ENCODE data around the gene VEGFA. TPM values are rescaled to one million over a fixed set of nuclear protein-coding genes. Genes with fewer than 3 reads are reported as not detected.

VEGFA gene
- total RNA-seq, 1 donor: 37.2 TPM

GRCh38 chr6:43738877-43739641, 31.0 kb upstream of the VEGFA start:
- no peak for DNase-seq (ENCODE audit: low read depth in 2 of 3, low spot score in 2 of 3)

- DNase-seq (ENCODE audit: low read depth in 2 of 3, low spot score in 2 of 3): no peak
These were observed 30.3 kb upstream of the VEGFA start for GRCh38 chr6:43739642-43740091.

- DNase-seq (ENCODE audit: low read depth in 2 of 3, low spot score in 2 of 3): no peak
These were observed 29.6 kb upstream of the VEGFA start for GRCh38 chr6:43740321-43740960.

- no peak for DNase-seq (ENCODE audit: low read depth in 2 of 3, low spot score in 2 of 3)
These were observed 28.8 kb upstream of the VEGFA start for GRCh38 chr6:43740961-43741764.

GRCh38 chr6:43741829-43742228, 28.2 kb upstream of the VEGFA start:
- DNase-seq (ENCODE audit: low read depth in 2 of 3, low spot score in 2 of 3): no peak

GRCh38 chr6:43742285-43742684, 27.7 kb upstream of the VEGFA start:
- no peak for DNase-seq (ENCODE audit: low read depth in 2 of 3, low spot score in 2 of 3)

GRCh38 chr6:43742931-43743632, 26.9 kb upstream of the VEGFA start:
- DNase-seq (ENCODE audit: low read depth in 2 of 3, low spot score in 2 of 3): no peak

GRCh38 chr6:43743682-43744381, 26.2 kb upstream of the VEGFA start:
- DNase-seq (ENCODE audit: low read depth in 2 of 3, low spot score in 2 of 3): no peak

- no peak for DNase-seq (ENCODE audit: low read depth in 2 of 3, low spot score in 2 of 3)
These were observed 25.5 kb upstream of the VEGFA start for GRCh38 chr6:43744491-43744890.

- no peak for DNase-seq (ENCODE audit: low read depth in 2 of 3, low spot score in 2 of 3)
These were observed 24.9 kb upstream of the VEGFA start for GRCh38 chr6:43744931-43745727.

- DNase-seq (ENCODE audit: low read depth in 2 of 3, low spot score in 2 of 3): no peak
These were observed 23.9 kb upstream of the VEGFA start for GRCh38 chr6:43746071-43746470.

GRCh38 chr6:43746613-43747102, 23.4 kb upstream of the VEGFA start:
- no peak for DNase-seq (ENCODE audit: low read depth in 2 of 3, low spot score in 2 of 3)

- no peak for DNase-seq (ENCODE audit: low read depth in 2 of 3, low spot score in 2 of 3)
These were observed 22.2 kb upstream of the VEGFA start for GRCh38 chr6:43747784-43748183.

GRCh38 chr6:43748765-43749164, 21.2 kb upstream of the VEGFA start:
- DNase-seq (ENCODE audit: low read depth in 2 of 3, low spot score in 2 of 3): no peak

- DNase-seq (ENCODE audit: low read depth in 2 of 3, low spot score in 2 of 3): no peak
These were observed 20.6 kb upstream of the VEGFA start for GRCh38 chr6:43749461-43749860.

- DNase-seq (ENCODE audit: low read depth in 2 of 3, low spot score in 2 of 3): no peak
These were observed 19.4 kb upstream of the VEGFA start for GRCh38 chr6:43750622-43751021.

- DNase-seq (ENCODE audit: low read depth in 2 of 3, low spot score in 2 of 3): no peak
These were observed 16.3 kb upstream of the VEGFA start for GRCh38 chr6:43753570-43754183.

GRCh38 chr6:43757966-43758616, 11.9 kb upstream of the VEGFA start:
- no peak for DNase-seq (ENCODE audit: low read depth in 2 of 3, low spot score in 2 of 3)
